GM12801 (cell line): Measurements from ENCODE around the gene RSPRY1.

Source experiments
- TF ChIP-seq, protein P1 (sequence below): IDR thresholded peaks from one replicate; pipeline ENCODE4 v1.5.1; 2011; ENCODE audit warnings: control low read depth; ENCODE audit not compliant: insufficient read length; ENCODE audit errors: extremely low read depth

The RSPRY1 gene

DNA sequence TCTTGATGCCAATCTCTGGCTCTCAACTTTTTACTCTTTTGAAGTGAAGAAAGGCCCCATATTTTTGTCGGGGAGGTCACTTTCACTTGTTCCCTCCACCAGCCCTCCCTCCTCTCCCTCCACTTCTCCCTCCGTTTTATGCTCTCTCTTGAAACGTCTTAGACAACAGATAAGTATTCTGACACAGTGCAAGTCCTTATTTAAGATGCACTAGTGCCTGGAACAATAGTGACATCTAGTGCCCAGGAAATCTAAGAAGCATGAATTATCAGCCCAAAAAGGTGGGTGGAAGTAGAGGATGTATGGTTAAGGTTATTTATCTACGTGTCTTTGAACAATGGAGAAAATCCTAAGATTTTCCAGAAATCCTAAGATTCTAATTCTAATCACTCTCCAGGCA lies 18.2 kb upstream of the RSPRY1 start:
- TF ChIP-seq, protein P1, sequence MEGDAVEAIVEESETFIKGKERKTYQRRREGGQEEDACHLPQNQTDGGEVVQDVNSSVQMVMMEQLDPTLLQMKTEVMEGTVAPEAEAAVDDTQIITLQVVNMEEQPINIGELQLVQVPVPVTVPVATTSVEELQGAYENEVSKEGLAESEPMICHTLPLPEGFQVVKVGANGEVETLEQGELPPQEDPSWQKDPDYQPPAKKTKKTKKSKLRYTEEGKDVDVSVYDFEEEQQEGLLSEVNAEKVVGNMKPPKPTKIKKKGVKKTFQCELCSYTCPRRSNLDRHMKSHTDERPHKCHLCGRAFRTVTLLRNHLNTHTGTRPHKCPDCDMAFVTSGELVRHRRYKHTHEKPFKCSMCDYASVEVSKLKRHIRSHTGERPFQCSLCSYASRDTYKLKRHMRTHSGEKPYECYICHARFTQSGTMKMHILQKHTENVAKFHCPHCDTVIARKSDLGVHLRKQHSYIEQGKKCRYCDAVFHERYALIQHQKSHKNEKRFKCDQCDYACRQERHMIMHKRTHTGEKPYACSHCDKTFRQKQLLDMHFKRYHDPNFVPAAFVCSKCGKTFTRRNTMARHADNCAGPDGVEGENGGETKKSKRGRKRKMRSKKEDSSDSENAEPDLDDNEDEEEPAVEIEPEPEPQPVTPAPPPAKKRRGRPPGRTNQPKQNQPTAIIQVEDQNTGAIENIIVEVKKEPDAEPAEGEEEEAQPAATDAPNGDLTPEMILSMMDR: no peak

DNA sequence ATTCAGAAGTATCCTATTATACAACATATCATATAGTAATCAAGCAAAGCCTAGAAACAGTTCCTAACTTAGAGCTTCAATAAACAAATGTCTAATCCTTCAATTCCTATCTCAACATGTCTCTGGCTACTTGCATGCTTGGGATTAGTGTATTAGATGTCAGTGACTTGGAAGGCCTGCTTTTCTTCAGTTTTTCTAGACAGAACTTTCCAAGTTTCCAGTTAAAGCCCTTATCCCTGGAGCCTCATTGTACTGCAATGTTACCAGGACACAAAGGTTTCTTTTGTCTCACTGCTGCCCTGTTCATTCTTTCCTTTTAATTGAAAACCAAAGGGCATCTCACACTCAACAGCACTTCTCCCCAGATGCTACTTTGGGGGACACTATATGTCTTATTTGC lies 16.8 kb upstream of the RSPRY1 start:
- TF ChIP-seq, protein P1: no peak

DNA sequence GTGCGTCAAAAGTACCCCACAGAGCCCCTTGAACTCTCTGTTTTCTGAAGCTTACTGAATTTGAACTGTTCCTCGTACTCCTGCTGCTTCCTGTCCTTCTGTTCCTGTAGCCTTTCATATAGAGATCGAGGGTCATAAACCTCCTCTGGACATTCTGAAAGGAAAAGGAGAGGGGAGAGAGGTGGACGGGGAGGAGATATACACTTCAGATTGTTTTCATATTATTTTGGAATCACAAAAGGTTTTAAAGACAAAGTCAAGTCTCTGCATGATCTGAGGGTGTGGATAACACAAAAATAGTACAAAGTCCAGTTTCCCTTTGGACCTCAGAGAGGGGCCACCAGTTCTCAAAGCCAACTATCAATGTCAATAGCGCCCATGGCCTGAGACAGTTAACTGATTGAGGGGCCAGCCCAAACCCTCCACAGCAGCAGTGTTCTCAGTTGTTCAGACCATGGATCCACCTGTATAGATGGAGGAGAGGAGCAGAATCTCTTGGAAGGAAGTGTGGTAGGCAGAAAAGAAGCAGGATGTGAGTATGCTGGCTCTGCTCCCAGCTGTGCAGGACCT lies 13.3 kb upstream of the RSPRY1 start:
- TF ChIP-seq, protein P1: no peak

DNA sequence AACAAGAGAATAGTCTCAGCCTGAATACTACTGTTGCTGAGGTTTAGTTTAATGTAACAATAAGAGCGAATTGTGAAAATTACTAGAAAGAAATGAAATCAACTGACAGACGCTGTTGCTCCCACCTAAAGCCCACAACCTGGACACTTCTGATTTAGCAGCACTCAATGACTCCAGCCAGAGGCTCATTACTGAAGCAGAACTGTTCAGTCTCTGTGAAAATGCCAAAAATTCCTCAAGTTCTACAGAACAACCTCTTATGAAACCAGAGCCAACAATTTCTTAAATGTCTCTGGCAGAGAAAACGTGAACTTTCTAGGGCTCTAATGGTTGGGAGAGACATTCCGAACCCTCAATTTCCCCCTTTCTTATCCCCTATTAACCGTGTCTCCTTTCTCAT lies 10.2 kb upstream of the RSPRY1 start:
- TF ChIP-seq, protein P1: no peak

DNA sequence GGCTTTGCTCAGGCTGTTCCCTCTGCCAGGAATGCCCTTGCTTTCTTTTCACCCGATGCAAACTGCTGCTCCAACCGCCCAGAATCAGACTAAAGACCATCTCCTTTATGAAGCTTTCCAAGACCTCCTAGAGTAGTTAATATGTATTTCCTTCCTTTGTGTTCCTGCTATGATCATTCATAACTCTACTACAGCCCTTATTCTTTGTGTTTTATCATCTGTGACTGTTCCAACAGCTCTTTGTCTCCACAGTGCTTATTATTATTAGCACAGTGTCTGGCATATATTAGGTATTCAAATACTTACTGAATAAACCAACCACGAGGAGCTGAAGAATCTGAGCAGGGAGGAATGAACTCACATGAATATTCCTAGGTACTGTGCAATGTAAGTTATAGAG lies 7.9 kb upstream of the RSPRY1 start:
- TF ChIP-seq, protein P1: no peak

DNA sequence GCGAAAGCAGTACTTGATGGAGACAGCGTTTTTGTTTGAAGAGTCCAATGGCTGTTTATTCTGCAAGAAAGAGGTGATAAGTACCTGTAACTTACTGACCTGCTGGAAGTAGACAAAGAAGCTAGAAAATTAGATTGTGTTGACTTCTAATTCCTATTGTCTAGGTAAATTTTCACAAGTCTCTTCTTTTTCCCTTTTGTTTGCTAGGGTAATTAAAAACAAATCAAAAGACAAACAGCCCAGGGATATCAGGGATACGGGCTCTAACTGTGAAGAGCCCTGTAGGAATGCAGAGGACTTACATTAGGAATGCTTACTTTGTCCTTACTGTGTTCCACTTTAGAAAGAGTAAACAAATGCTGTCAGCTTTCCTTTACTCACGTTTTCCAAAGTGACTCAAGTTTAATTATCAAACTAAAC lies 7.3 kb upstream of the RSPRY1 start:
- TF ChIP-seq, protein P1: no peak

DNA sequence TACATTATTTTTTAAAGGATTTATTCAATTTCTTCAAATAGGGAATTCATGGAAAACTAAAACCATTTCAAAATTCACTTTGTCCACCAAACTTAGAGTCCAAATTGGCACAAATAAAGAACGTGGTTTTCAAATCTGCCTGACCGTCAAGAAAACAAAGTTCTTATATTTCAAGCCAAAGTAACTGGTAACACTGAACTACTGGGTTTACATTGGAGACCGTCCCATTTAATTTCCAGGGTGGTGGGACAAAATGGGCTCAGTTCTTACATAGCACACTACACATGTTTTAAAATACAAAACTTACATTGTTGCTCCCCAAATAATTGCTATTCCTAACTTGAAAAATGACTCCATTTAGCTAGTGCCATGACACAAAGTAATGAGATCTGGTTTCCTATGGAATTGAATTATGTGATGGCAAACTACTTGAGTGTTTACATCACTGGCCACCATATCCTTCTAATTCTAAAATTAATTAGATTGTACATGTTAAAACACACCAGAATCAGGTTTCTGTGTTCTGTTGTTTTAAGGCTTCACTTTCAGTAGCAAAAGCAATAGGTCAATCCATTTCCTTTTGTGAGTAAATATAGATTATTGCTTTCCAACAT lies 6.8 kb upstream of the RSPRY1 start:
- TF ChIP-seq, protein P1: no peak
